Hepatocyte (in vitro differentiated cells): ENCODE measurements around the gene USP49.

Experiments
- CTCF ChIP-seq: fragments of 200-600 bp; sonication (generic); IDR thresholded peaks from 2 replicates; pipeline ENCODE4 v1.5.1; 2016; ENCODE audit warnings: antibody characterized with exemption, mild to moderate bottlenecking; ENCODE audit not compliant: poor library complexity
- EZH2phosphoT487 ChIP-seq: fragments of 200-600 bp; sonication (generic); IDR thresholded peaks from one replicate; pipeline ENCODE4 v1.6.1; 2018; ENCODE audit warnings: antibody characterized with exemption, mild to moderate bottlenecking, low read depth, moderate library complexity; ENCODE audit not compliant: unreplicated experiment, severe bottlenecking

GRCh38 chr6:41791984-41792383 lies 103.2 kb downstream of the USP49 start:
- TF ChIP-seq CTCF (no peak), EZH2phosphoT487 (no peak)
